ENCODE data around the gene GALNT2. TPM values are rescaled to one million over a fixed set of nuclear protein-coding genes. Genes with fewer than 3 reads are reported as not detected.

The GALNT2 gene
- total RNA-seq, 1 experiment from 2014 or later = 51.1 TPM

GRCh38 chr1:230072866-230073265 lies 5.8 kb downstream of the GALNT2 start:
- DNase-seq = no peak
- peaks cover 5% of the 10 kb centered on the region; the same call in 1 of the 2 replicates for H3K36me3 ChIP-seq
- H3K27me3 ChIP-seq = no peaks in the 10 kb centered on the region
- peaks cover 4% of the 10 kb centered on the region; the same call in 1 of the 2 replicates for H3K4me1 ChIP-seq
- H3K27ac ChIP-seq = no peak overlapping the region
- no peak overlapping the region for H3K4me3 ChIP-seq
- no peaks in the 10 kb centered on the region for H3K9me3 ChIP-seq (replicated peaks)

- Histone ChIP-seq H3K27ac (no peak overlapping the region), H3K4me1 (peaks cover 4% of the 10 kb centered on the region; the same call in 1 of the 2 replicates)
- no peak for DNase-seq
Observed at GRCh38 chr1:230073371-230074035, 6.5 kb downstream of the GALNT2 start.

GRCh38 chr1:230074270-230074669 lies 7.2 kb downstream of the GALNT2 start:
- Histone ChIP-seq H3K9me3 (replicated peaks) (no peaks in the 10 kb centered on the region), H3K4me1 (peaks cover 9% of the 10 kb centered on the region; the same call in 1 of the 2 replicates), H3K27ac (no peak overlapping the region), H3K4me3 (no peak overlapping the region), H3K36me3 (peaks cover 5% of the 10 kb centered on the region; the same call in 1 of the 2 replicates), H3K27me3 (no peaks in the 10 kb centered on the region)
- no peak for DNase-seq

More at GRCh38 chr1:230073371-230074035, 6.5 kb downstream of the GALNT2 start:
- peaks cover 5% of the 10 kb centered on the region; the same call in 1 of the 2 replicates for H3K36me3 ChIP-seq
- H3K27me3 ChIP-seq = no peaks in the 10 kb centered on the region
- H3K9me3 ChIP-seq (replicated peaks) = no peaks in the 10 kb centered on the region
- no peak overlapping the region for H3K4me3 ChIP-seq

GRCh38 chr1:230074762-230075161 lies 7.7 kb downstream of the GALNT2 start:
- Histone ChIP-seq H3K36me3 (peaks cover 5% of the 10 kb centered on the region; the same call in 1 of the 2 replicates), H3K4me3 (no peak overlapping the region), H3K27ac (no peak overlapping the region), H3K9me3 (replicated peaks) (no peaks in the 10 kb centered on the region), H3K4me1 (peaks cover 11% of the 10 kb centered on the region; the same call in 1 of the 2 replicates), H3K27me3 (no peaks in the 10 kb centered on the region)
- no peak for DNase-seq

- Histone ChIP-seq H3K27ac (no peak overlapping the region), H3K4me1 (peaks cover 11% of the 10 kb centered on the region; the same call in 1 of the 2 replicates), H3K27me3 (no peaks in the 10 kb centered on the region), H3K9me3 (replicated peaks) (no peaks in the 10 kb centered on the region), H3K4me3 (no peak overlapping the region), H3K36me3 (peaks cover 5% of the 10 kb centered on the region; the same call in 1 of the 2 replicates)
- no peak for DNase-seq
Observed at GRCh38 chr1:230076121-230076520, 9.1 kb downstream of the GALNT2 start.

GRCh38 chr1:230077011-230077410 lies 10.0 kb downstream of the GALNT2 start:
- peaks cover 5% of the 10 kb centered on the region; the same call in 1 of the 2 replicates for H3K36me3 ChIP-seq
- H3K9me3 ChIP-seq (replicated peaks) = no peaks in the 10 kb centered on the region
- no peak for DNase-seq
- no peak overlapping the region for H3K4me3 ChIP-seq
- no peaks in the 10 kb centered on the region for H3K27me3 ChIP-seq
- peaks cover 11% of the 10 kb centered on the region; the same call in 1 of the 2 replicates for H3K4me1 ChIP-seq
- H3K27ac ChIP-seq = no peak overlapping the region

GRCh38 chr1:230077436-230078213 lies 10.6 kb downstream of the GALNT2 start:
- H3K4me3 ChIP-seq = no peak overlapping the region
- H3K36me3 ChIP-seq = peaks cover 5% of the 10 kb centered on the region; the same call in 1 of the 2 replicates
- H3K9me3 ChIP-seq (replicated peaks) = no peaks in the 10 kb centered on the region
- H3K4me1 ChIP-seq = peaks cover 11% of the 10 kb centered on the region; the same call in 1 of the 2 replicates
- no peak for DNase-seq
- no peak overlapping the region for H3K27ac ChIP-seq
- H3K27me3 ChIP-seq = no peaks in the 10 kb centered on the region

- Histone ChIP-seq H3K27ac (no peak overlapping the region), H3K36me3 (peaks cover 5% of the 10 kb centered on the region; the same call in 1 of the 2 replicates), H3K4me3 (no peak overlapping the region), H3K4me1 (peaks cover 16% of the 10 kb centered on the region), H3K27me3 (no peaks in the 10 kb centered on the region), H3K9me3 (replicated peaks) (no peaks in the 10 kb centered on the region)
- no peak for DNase-seq
Observed at GRCh38 chr1:230079199-230080024, 12.4 kb downstream of the GALNT2 start.

GRCh38 chr1:230080822-230081221 lies 13.8 kb downstream of the GALNT2 start:
- Histone ChIP-seq H3K4me3 (no peak overlapping the region), H3K36me3 (peaks cover 5% of the 10 kb centered on the region; the same call in 1 of the 2 replicates), H3K27ac (no peak overlapping the region), H3K27me3 (no peaks in the 10 kb centered on the region), H3K4me1 (peaks cover 27% of the 10 kb centered on the region), H3K9me3 (replicated peaks) (no peaks in the 10 kb centered on the region)
- no peak for DNase-seq

- DNase-seq = no peak
- H3K27me3 ChIP-seq = no peaks in the 10 kb centered on the region
- peaks cover 36% of the 10 kb centered on the region for H3K4me1 ChIP-seq
- H3K4me3 ChIP-seq = no peak overlapping the region
- no peak overlapping the region for H3K27ac ChIP-seq
- H3K9me3 ChIP-seq (replicated peaks) = no peaks in the 10 kb centered on the region
- no peaks in the 10 kb centered on the region; the same call in 1 of the 2 replicates for H3K36me3 ChIP-seq
Observed at GRCh38 chr1:230081751-230082150, 14.7 kb downstream of the GALNT2 start.

- Histone ChIP-seq H3K4me1 (peaks cover 41% of the 10 kb centered on the region), H3K4me3 (no peak overlapping the region), H3K27me3 (no peaks in the 10 kb centered on the region), H3K9me3 (replicated peaks) (no peaks in the 10 kb centered on the region), H3K36me3 (no peaks in the 10 kb centered on the region; the same call in 1 of the 2 replicates), H3K27ac (no peak overlapping the region)
- no peak for DNase-seq
Observed at GRCh38 chr1:230082211-230082610, 15.2 kb downstream of the GALNT2 start.

GRCh38 chr1:230083053-230083452 lies 16.0 kb downstream of the GALNT2 start:
- H3K4me1 ChIP-seq = peaks cover 46% of the 10 kb centered on the region
- no peak for DNase-seq

GRCh38 chr1:230083746-230084407 lies 16.8 kb downstream of the GALNT2 start:
- Histone ChIP-seq H3K4me3 (peak overlapping the region; percentile 27), H3K36me3 (no peaks in the 10 kb centered on the region), H3K27ac (peak overlapping the region; percentile 91), H3K9me3 (replicated peaks) (no peaks in the 10 kb centered on the region), H3K27me3 (no peaks in the 10 kb centered on the region), H3K4me1 (peaks cover 45% of the 10 kb centered on the region)
- DNase-seq = peak; percentile 57 to 60

More at GRCh38 chr1:230083053-230083452, 16.0 kb downstream of the GALNT2 start:
- H3K36me3 ChIP-seq = no peaks in the 10 kb centered on the region
- no peak overlapping the region for H3K27ac ChIP-seq
- no peak overlapping the region for H3K4me3 ChIP-seq
- no peaks in the 10 kb centered on the region for H3K27me3 ChIP-seq
- no peaks in the 10 kb centered on the region for H3K9me3 ChIP-seq (replicated peaks)

Data from SJCRH30 (cell line).